GM18511 (cell line): ENCODE results near the gene PRRT4.

Experiments used
- ATAC-seq: cut with Tn5 transposase; IDR thresholded peaks from one replicate; pipeline ENCODE4 v1.9.1; 2021; ENCODE audit warnings: mild to moderate bottlenecking, moderate library complexity; ENCODE audit not compliant: unreplicated experiment

PRRT4 gene

GRCh38 chr7:128396357-128396756, 34.9 kb upstream of the PRRT4 start:
- ATAC-seq, result no peak

GRCh38 chr7:128395748-128396147, 34.3 kb upstream of the PRRT4 start:
- no peak for ATAC-seq

- no peak for ATAC-seq
These were observed 33.5 kb upstream of the PRRT4 start for GRCh38 chr7:128394904-128395496.

- no peak for ATAC-seq
These were observed 32.2 kb upstream of the PRRT4 start for GRCh38 chr7:128393526-128394330.

GRCh38 chr7:128392446-128393327, 31.2 kb upstream of the PRRT4 start:
- ATAC-seq, result no peak

- no peak for ATAC-seq
These were observed 30.3 kb upstream of the PRRT4 start for GRCh38 chr7:128391805-128392204.

GRCh38 chr7:128390871-128391565, 29.5 kb upstream of the PRRT4 start:
- ATAC-seq, result no peak

- no peak for ATAC-seq
These were observed 28.3 kb upstream of the PRRT4 start for GRCh38 chr7:128389618-128390329.

GRCh38 chr7:128389085-128389617, 27.7 kb upstream of the PRRT4 start:
- ATAC-seq, result no peak

GRCh38 chr7:128388145-128388485, 26.6 kb upstream of the PRRT4 start:
- no peak for ATAC-seq

GRCh38 chr7:128387216-128388144, 26.0 kb upstream of the PRRT4 start:
- peak; percentile 80 for ATAC-seq

- no peak for ATAC-seq
These were observed 24.8 kb upstream of the PRRT4 start for GRCh38 chr7:128385988-128386925.

- no peak for ATAC-seq
These were observed 23.2 kb upstream of the PRRT4 start for GRCh38 chr7:128384726-128385125.

- no peak for ATAC-seq
These were observed 22.3 kb upstream of the PRRT4 start for GRCh38 chr7:128383776-128384175.

GRCh38 chr7:128381161-128381821, 19.8 kb upstream of the PRRT4 start:
- no peak for ATAC-seq

GRCh38 chr7:128380483-128381106, 19.1 kb upstream of the PRRT4 start:
- no peak for ATAC-seq

- ATAC-seq, result no peak
These were observed 18.5 kb upstream of the PRRT4 start for GRCh38 chr7:128379900-128380479.
